Epithelial cell of proximal tubule (primary cell): Measurements from ENCODE around the gene NHSL2. TPM values are rescaled to one million over a fixed set of nuclear protein-coding genes. Genes with fewer than 3 reads are reported as not detected.

Experiments used
- DNase-seq: peaks from one replicate; pipeline ENCODE4 v3.0.0-alpha.2; 2011; ENCODE audit warnings: low read depth
- H3K4me3 ChIP-seq: 2 replicates; pipeline ENCODE4 v1.5.1; 2011; ENCODE audit warnings: low read depth, mild to moderate bottlenecking, low read length
- total RNA-seq: library from RNA; depleted of rRNA; stranded (reverse); fragments of >200 nt; gene quantifications from 2 replicates; pipeline ENCODE4 v1.2.3, GENCODE V29; 2015
- TF ChIP-seq, protein P1 (sequence below): conservative IDR thresholded peaks from 2 replicates; pipeline ENCODE4 v1.5.1; 2012; ENCODE audit warnings: low read depth, mild to moderate bottlenecking, low read length

The NHSL2 gene
- total RNA-seq, 1 donor from 2014 or later, result 1.0 TPM

DNA sequence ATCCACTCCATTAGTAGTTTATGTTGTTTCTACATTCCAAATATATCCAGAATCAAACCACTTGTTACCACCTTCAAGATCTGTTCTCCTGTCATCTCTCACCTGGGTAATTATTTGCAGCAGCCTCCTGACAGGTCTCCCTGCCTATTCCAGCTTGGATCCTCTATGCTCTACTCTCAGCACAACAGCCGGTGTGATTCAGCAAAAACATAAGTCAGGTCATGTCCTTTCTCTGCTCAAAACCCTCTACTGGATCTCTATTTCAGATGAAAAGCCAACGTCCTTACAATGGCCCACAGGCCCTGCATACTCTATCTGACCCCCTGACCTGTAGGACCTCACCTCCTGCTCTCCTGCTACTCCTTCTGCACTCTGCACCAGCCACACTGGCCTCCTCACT, 84.5 kb downstream of the NHSL2 start:
- DNase-seq, result no peak
- TF ChIP-seq, protein P1, sequence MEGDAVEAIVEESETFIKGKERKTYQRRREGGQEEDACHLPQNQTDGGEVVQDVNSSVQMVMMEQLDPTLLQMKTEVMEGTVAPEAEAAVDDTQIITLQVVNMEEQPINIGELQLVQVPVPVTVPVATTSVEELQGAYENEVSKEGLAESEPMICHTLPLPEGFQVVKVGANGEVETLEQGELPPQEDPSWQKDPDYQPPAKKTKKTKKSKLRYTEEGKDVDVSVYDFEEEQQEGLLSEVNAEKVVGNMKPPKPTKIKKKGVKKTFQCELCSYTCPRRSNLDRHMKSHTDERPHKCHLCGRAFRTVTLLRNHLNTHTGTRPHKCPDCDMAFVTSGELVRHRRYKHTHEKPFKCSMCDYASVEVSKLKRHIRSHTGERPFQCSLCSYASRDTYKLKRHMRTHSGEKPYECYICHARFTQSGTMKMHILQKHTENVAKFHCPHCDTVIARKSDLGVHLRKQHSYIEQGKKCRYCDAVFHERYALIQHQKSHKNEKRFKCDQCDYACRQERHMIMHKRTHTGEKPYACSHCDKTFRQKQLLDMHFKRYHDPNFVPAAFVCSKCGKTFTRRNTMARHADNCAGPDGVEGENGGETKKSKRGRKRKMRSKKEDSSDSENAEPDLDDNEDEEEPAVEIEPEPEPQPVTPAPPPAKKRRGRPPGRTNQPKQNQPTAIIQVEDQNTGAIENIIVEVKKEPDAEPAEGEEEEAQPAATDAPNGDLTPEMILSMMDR, result no peak
- H3K4me3 ChIP-seq, result no peak overlapping the region

DNA sequence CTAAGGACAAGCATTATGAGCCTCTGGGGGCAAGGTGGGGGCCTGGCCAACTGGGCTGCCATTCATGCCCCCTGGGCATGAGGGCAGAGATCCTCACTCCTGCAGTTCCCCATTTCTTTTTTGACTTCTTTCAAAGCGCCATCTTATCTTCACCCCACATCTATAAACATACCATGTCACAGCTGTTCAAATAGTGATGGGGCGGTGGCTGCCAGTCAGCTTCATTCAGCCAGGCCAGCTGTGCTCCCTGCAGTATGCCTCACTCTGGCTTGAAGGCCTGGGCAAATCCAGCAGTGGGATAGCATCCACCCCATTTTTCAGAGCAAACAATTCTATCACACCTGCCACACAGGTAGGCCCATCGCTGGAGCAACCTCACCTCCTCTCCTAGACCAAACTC, 85.5 kb downstream of the NHSL2 start:
- no peak for DNase-seq
- TF ChIP-seq, protein P1, result no peak
- no peak overlapping the region for H3K4me3 ChIP-seq

DNA sequence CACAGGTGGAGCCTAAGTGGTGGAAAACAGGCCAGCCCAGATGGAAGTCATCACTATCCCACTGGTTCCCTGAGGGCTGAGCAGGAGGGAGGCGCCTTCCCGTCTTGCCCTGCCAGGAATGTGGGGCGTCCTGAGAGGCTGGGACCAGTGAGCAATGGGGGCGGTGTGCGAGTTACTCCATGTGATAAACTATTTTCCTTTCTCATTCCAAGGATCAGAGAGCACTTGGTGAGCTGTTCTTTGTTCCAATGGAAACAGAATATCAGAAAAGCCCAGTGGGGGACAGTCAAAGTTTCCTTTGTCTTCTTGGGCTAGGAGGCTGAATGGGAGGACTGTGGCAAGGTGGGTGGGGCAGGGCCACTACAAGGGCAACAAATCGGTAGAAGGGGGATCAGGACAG, 86.2 kb downstream of the NHSL2 start:
- TF ChIP-seq, protein P1, result no peak
- H3K4me3 ChIP-seq, result no peak overlapping the region
- DNase-seq, result no peak

DNA sequence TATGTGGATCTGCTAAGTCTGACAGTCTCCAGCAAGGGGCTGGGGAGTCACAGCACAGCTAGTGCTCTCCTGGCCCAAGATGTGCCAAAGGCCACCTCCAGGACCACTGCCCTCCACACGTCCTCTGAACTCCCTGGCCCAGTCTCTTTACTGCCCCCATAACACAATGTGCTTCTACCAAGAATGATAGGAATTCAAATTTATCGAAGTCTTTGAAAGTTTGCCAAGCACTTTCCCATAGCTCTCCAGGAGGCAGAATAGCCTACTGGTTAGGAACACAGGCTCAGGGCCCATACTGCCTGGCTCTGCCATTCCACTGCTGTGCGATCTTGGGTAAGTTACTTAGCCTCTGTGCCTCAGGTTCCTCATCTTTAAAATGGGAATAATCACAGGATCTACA, 86.7 kb downstream of the NHSL2 start:
- TF ChIP-seq, protein P1, result no peak
- no peak for DNase-seq

DNA sequence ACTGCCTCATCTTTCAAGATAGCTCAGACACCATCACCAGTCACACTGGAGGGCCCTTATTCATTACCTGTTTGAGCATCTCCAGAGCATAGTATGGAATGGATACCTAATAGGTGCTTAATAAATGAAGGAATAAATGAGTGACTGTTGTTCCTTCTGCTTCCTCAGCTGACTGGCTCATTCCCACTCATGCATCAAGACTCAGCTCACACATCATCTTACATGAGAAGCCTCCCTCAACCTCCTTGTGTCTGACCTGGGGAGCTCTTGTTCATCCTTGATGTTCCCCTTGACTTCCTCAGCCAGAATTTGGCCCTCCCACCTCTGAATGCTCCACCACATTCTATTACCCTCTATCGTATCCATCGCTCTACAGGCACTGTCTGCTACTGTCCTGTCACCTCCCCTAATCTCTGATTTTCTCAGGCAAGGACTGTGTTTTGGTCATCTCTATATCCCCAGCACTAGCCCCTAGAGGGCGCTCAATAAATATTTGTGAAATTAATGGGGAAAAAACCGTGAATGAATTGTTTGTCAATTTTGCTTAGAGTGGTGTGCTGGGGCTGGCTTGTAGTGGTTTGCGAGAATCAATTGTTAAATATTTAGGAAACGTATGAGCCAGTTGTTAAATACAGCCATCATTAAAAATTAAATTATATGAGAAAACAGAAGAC, 88.3 kb downstream of the NHSL2 start:
- H3K4me3 ChIP-seq, result no peak overlapping the region
- TF ChIP-seq, protein P1, result peak; percentile 61
- no peak for DNase-seq

More for the DNA sequence above, 86.7 kb downstream of the NHSL2 start:
- H3K4me3 ChIP-seq, result no peak overlapping the region

DNA sequence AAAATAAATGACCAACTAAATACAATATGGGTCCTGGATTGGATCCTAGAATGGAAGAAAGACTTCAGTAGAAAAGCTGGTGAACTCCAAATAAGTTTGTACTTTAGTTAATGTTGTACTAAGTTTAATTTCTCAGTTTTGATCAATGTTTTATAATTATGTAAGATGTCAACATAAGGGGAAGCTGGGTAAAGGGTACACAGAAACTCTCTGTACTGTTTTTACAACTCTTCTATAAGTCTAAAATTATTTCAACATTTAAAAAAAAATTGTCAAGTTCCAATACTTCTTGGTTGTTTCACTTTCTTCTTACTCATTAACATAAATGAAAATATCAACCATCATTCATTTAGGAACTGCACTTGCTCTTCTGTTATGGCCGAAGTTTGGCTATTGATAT, 88.9 kb downstream of the NHSL2 start:
- no peak overlapping the region for H3K4me3 ChIP-seq
- no peak for DNase-seq
- TF ChIP-seq, protein P1, result no peak

DNA sequence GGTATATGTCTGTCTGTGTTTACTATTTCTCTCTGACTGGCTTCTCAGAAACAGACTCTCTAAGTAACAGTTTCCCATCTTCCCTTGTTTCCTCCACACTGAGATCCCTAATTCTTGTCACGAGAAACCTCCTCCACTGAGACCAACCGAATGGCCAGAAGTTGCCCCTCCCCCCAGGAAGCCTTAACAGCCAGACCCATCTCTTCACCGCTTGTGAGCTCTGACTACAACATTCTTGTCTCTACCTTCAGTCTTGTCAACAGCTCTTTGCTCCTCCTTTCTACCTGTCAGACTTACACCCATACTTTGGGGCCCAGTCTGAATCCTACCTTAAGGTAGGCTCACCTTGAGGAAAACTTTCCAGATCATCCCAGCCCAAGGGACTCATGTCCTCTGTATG, 90.8 kb downstream of the NHSL2 start:
- TF ChIP-seq, protein P1, result no peak
- DNase-seq, result no peak
- no peak overlapping the region for H3K4me3 ChIP-seq
